Activated CD8-positive, alpha-beta T cell treated with anti-CD3 and anti-CD28 coated beads, Interleukin-2, amount 10 ng/mL, durations not matched to agents 7 days and 5 days (primary cell): ENCODE measurements around the gene LDLRAD3. TPM values are rescaled to one million over a fixed set of nuclear protein-coding genes. Genes with fewer than 3 reads are reported as not detected.

Source experiments
- ATAC-seq: fragments of 150-1000 bp; cut with Tn5 transposase; one replicate; pipeline ENCODE4 v1.10.0; 2021; ENCODE audit warnings: moderate library complexity
- CTCF ChIA-PET: fragments of 350-600 bp; sonication (Branson Sonifier 250); formaldehyde crosslinking; loops from one replicate; lab custom pipeline; 2021; ENCODE audit warnings: antibody characterized with exemption; lab: Charles Lee
- POLR2A ChIA-PET: fragments of 350-600 bp; sonication (Branson Sonifier 250); formaldehyde crosslinking; loops from one replicate; lab custom pipeline; 2021; ENCODE audit warnings: antibody characterized with exemption; lab: Charles Lee
- DNase-seq: peaks from one replicate; pipeline ENCODE4 v3.0.0-alpha.2; 2020
- H3K27ac Mint-ChIP-seq: one replicate; pipeline ENCODE4 v1.8.0; 2021; ENCODE audit warnings: mild to moderate bottlenecking, mixed read lengths
- H3K27me3 Mint-ChIP-seq: one replicate; pipeline ENCODE4 v1.8.0; 2021; ENCODE audit warnings: low read depth, mixed read lengths
- H3K36me3 Mint-ChIP-seq: one replicate; pipeline ENCODE4 v1.8.0; 2021; ENCODE audit warnings: low read depth, mixed read lengths
- H3K4me1 Mint-ChIP-seq: one replicate; pipeline ENCODE4 v1.8.0; 2021; ENCODE audit warnings: low read depth, mixed read lengths
- H3K4me3 Mint-ChIP-seq: one replicate; pipeline ENCODE4 v1.8.0; 2021; ENCODE audit warnings: mild to moderate bottlenecking, mixed read lengths
- H3K9me3 Mint-ChIP-seq: one replicate; pipeline ENCODE4 v1.8.0; 2022; ENCODE audit warnings: mixed read lengths; ENCODE audit not compliant: insufficient read depth
- total RNA-seq, 2 experiments: library from RNA; stranded (reverse); gene quantifications; one replicate each; pipeline ENCODE4 v1.2.3, GENCODE V29; 2021

The LDLRAD3 gene
- total RNA-seq, 2 experiments from 2014 or later, result 0.21 TPM; not detected in 1

GRCh38 chr11:36093548-36093947 lies 149.7 kb downstream of the LDLRAD3 start:
- H3K36me3 Mint-ChIP-seq, result no peaks in the 10 kb centered on the region
- H3K4me3 Mint-ChIP-seq, result no peak overlapping the region
- ATAC-seq (no peak), DNase-seq (no peak)
- peaks cover 8% of the 10 kb centered on the region for H3K4me1 Mint-ChIP-seq
- H3K9me3 Mint-ChIP-seq, result peaks cover 8% of the 10 kb centered on the region
- CTCF ChIA-PET, result no interaction called here
- peaks cover 28% of the 10 kb centered on the region for H3K27me3 Mint-ChIP-seq
- no peak overlapping the region for H3K27ac Mint-ChIP-seq
- POLR2A ChIA-PET, result no interaction called here

GRCh38 chr11:36094164-36094563 lies 150.3 kb downstream of the LDLRAD3 start:
- H3K4me1 Mint-ChIP-seq, result peaks cover 8% of the 10 kb centered on the region
- no peak overlapping the region for H3K27ac Mint-ChIP-seq
- CTCF ChIA-PET, result interaction anchor here (0.7 kb wide), 1 partner anchor 12 kb away, joined by 3 read pairs; no protein-coding TSS in a partner anchor
- ATAC-seq (no peak), DNase-seq (no peak)
- POLR2A ChIA-PET, result no interaction called here
- no peak overlapping the region for H3K4me3 Mint-ChIP-seq
- H3K27me3 Mint-ChIP-seq, result peaks cover 29% of the 10 kb centered on the region
- no peaks in the 10 kb centered on the region for H3K36me3 Mint-ChIP-seq
- peaks cover 8% of the 10 kb centered on the region for H3K9me3 Mint-ChIP-seq

- Mint-ChIP-seq H3K4me3 (no peak overlapping the region), H3K27ac (no peak overlapping the region), H3K36me3 (no peaks in the 10 kb centered on the region), H3K9me3 (peaks cover 8% of the 10 kb centered on the region), H3K27me3 (peaks cover 21% of the 10 kb centered on the region), H3K4me1 (peaks cover 8% of the 10 kb centered on the region)
- ChIA-PET CTCF (no interaction called here), POLR2A (interaction anchor here (1.1 kb wide), 1 partner anchor 289 kb away, joined by 3 read pairs; no protein-coding TSS in a partner anchor)
- ATAC-seq, result no peak
- no peak for DNase-seq
Observed at GRCh38 chr11:36095716-36096115, 151.9 kb downstream of the LDLRAD3 start.

DNA sequence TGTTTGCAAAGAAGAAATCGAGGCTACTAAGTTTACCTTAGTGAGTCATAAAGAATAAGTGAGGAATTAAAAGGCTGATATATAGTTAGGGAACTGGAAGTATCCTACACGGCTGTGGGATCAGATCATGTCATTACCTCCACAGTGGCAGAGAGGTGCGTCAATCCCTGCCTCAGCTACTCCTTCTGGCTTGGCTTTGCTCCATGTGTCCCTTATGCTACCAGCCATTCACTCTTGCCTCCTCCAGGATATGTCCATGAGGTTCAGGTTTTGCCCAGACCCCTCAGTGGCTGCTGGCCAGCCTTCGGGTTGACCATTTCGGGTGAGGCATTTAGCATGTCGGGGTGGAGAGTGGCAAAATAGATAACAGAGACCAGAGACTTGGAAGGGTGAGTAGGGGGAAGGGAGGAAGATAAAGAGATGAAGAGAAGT lies 153.4 kb downstream of the LDLRAD3 start:
- no peak overlapping the region for H3K27ac Mint-ChIP-seq
- ChIA-PET POLR2A (no interaction called here), CTCF (no interaction called here)
- peaks cover 8% of the 10 kb centered on the region for H3K9me3 Mint-ChIP-seq
- H3K27me3 Mint-ChIP-seq, result peaks cover 13% of the 10 kb centered on the region
- no peak for ATAC-seq
- H3K4me1 Mint-ChIP-seq, result no peaks in the 10 kb centered on the region
- H3K4me3 Mint-ChIP-seq, result no peak overlapping the region
- H3K36me3 Mint-ChIP-seq, result no peaks in the 10 kb centered on the region
- no peak for DNase-seq

- POLR2A ChIA-PET, result no interaction called here
- Mint-ChIP-seq H3K4me3 (no peak overlapping the region), H3K27ac (no peak overlapping the region), H3K9me3 (peaks cover 8% of the 10 kb centered on the region), H3K4me1 (no peaks in the 10 kb centered on the region), H3K27me3 (peaks cover 7% of the 10 kb centered on the region), H3K36me3 (no peaks in the 10 kb centered on the region)
- DNase-seq, result no peak
- ATAC-seq, result no peak
- CTCF ChIA-PET, result no interaction called here
Observed at GRCh38 chr11:36098087-36098486, 154.2 kb downstream of the LDLRAD3 start.

DNA sequence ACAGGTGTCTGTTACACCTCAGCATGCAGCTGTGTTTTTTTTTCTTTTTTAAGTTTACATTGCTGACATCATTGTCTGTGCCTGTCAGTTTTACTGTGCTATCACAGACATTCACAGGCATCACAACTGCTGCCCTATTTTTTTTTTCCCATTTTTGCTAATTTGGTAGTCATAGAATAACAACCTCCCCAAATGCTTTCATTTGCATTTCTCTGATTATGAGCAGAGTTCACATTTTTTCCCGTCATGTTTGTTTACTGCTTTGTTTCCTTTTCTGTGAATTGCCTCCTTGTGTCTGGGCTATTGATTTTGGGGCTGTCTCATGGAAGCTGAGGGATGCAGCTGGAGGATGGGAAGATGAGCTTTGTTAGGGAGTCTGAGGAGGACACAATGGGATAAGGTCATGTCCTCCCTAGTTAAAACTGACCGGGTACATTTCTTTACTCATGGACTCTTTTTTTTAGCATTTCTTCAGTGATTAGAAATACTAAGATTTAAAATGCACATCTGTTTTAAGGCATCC lies 155.1 kb downstream of the LDLRAD3 start:
- ChIA-PET CTCF (no interaction called here), POLR2A (no interaction called here)
- no peaks in the 10 kb centered on the region for H3K36me3 Mint-ChIP-seq
- H3K9me3 Mint-ChIP-seq, result peaks cover 2% of the 10 kb centered on the region
- H3K4me3 Mint-ChIP-seq, result no peak overlapping the region
- H3K27ac Mint-ChIP-seq, result no peak overlapping the region
- peaks cover 7% of the 10 kb centered on the region for H3K27me3 Mint-ChIP-seq
- DNase-seq (no peak), ATAC-seq (no peak)
- no peaks in the 10 kb centered on the region for H3K4me1 Mint-ChIP-seq

GRCh38 chr11:36101466-36101865 lies 157.6 kb downstream of the LDLRAD3 start:
- ATAC-seq (no peak), DNase-seq (no peak)
- Mint-ChIP-seq H3K27me3 (peaks cover 7% of the 10 kb centered on the region), H3K4me1 (no peaks in the 10 kb centered on the region), H3K36me3 (no peaks in the 10 kb centered on the region), H3K27ac (no peak overlapping the region), H3K9me3 (no peaks in the 10 kb centered on the region), H3K4me3 (no peak overlapping the region)
- POLR2A ChIA-PET, result no interaction called here
- CTCF ChIA-PET, result no interaction called here

GRCh38 chr11:36102868-36103267 lies 159.0 kb downstream of the LDLRAD3 start:
- Mint-ChIP-seq H3K36me3 (no peaks in the 10 kb centered on the region), H3K27ac (no peak overlapping the region), H3K27me3 (peaks cover 7% of the 10 kb centered on the region), H3K9me3 (no peaks in the 10 kb centered on the region), H3K4me1 (no peaks in the 10 kb centered on the region), H3K4me3 (no peak overlapping the region)
- ATAC-seq (no peak), DNase-seq (no peak)
- CTCF ChIA-PET, result no interaction called here
- POLR2A ChIA-PET, result no interaction called here

GRCh38 chr11:36103933-36104530 lies 160.2 kb downstream of the LDLRAD3 start:
- CTCF ChIA-PET, result no interaction called here
- no peak overlapping the region for H3K4me3 Mint-ChIP-seq

DNA sequence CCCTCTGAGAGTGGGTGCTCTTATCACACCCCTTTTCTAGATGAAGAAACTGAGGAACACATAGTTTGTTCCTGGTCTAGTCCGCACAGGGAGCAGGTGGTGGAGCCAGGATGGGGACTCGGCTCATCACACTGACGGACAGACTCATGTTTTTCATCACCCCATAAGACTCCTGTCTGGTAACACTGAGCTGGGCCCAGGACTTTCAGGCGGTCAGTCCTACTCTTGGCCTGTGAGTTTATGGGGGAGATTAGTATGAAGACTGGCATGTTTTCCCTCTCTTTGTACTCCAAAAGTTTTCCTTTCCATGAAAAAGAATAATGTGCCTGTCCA lies 160.8 kb downstream of the LDLRAD3 start:
- POLR2A ChIA-PET, result no interaction called here
- H3K27ac Mint-ChIP-seq, result no peak overlapping the region
- H3K4me1 Mint-ChIP-seq, result no peaks in the 10 kb centered on the region

More at GRCh38 chr11:36103933-36104530, 160.2 kb downstream of the LDLRAD3 start:
- POLR2A ChIA-PET, result no interaction called here
- ATAC-seq (no peak), DNase-seq (no peak)
- H3K9me3 Mint-ChIP-seq, result no peaks in the 10 kb centered on the region
- H3K27ac Mint-ChIP-seq, result no peak overlapping the region
- no peaks in the 10 kb centered on the region for H3K36me3 Mint-ChIP-seq
- peaks cover under 1% of the 10 kb centered on the region for H3K27me3 Mint-ChIP-seq
- no peaks in the 10 kb centered on the region for H3K4me1 Mint-ChIP-seq

GRCh38 chr11:36105743-36106581 lies 162.1 kb downstream of the LDLRAD3 start:
- ATAC-seq (no peak), DNase-seq (no peak)
- ChIA-PET POLR2A (no interaction called here), CTCF (interaction anchor here (0.6 kb wide), 1 partner anchor 11 kb away, joined by 3 read pairs; no protein-coding TSS in a partner anchor)
- H3K27me3 Mint-ChIP-seq, result no peaks in the 10 kb centered on the region
- H3K9me3 Mint-ChIP-seq, result no peaks in the 10 kb centered on the region
- no peaks in the 10 kb centered on the region for H3K36me3 Mint-ChIP-seq
- no peak overlapping the region for H3K27ac Mint-ChIP-seq
- H3K4me3 Mint-ChIP-seq, result no peak overlapping the region
- H3K4me1 Mint-ChIP-seq, result no peaks in the 10 kb centered on the region

More for the DNA sequence above, 160.8 kb downstream of the LDLRAD3 start:
- Mint-ChIP-seq H3K4me3 (no peak overlapping the region), H3K27me3 (no peaks in the 10 kb centered on the region), H3K9me3 (no peaks in the 10 kb centered on the region), H3K36me3 (no peaks in the 10 kb centered on the region)
- CTCF ChIA-PET, result no interaction called here
- no peak for DNase-seq
- ATAC-seq, result no peak

- Mint-ChIP-seq H3K9me3 (no peaks in the 10 kb centered on the region), H3K27ac (no peak overlapping the region), H3K4me1 (no peaks in the 10 kb centered on the region), H3K27me3 (no peaks in the 10 kb centered on the region), H3K36me3 (no peaks in the 10 kb centered on the region), H3K4me3 (no peak overlapping the region)
- POLR2A ChIA-PET, result no interaction called here
- CTCF ChIA-PET, result no interaction called here
- ATAC-seq (no peak), DNase-seq (no peak)
Observed at GRCh38 chr11:36107547-36107946, 163.7 kb downstream of the LDLRAD3 start.
